ENCODE results near the gene TBX20.

The TBX20 gene, protein sequence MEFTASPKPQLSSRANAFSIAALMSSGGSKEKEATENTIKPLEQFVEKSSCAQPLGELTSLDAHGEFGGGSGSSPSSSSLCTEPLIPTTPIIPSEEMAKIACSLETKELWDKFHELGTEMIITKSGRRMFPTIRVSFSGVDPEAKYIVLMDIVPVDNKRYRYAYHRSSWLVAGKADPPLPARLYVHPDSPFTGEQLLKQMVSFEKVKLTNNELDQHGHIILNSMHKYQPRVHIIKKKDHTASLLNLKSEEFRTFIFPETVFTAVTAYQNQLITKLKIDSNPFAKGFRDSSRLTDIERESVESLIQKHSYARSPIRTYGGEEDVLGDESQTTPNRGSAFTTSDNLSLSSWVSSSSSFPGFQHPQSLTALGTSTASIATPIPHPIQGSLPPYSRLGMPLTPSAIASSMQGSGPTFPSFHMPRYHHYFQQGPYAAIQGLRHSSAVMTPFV

DNA sequence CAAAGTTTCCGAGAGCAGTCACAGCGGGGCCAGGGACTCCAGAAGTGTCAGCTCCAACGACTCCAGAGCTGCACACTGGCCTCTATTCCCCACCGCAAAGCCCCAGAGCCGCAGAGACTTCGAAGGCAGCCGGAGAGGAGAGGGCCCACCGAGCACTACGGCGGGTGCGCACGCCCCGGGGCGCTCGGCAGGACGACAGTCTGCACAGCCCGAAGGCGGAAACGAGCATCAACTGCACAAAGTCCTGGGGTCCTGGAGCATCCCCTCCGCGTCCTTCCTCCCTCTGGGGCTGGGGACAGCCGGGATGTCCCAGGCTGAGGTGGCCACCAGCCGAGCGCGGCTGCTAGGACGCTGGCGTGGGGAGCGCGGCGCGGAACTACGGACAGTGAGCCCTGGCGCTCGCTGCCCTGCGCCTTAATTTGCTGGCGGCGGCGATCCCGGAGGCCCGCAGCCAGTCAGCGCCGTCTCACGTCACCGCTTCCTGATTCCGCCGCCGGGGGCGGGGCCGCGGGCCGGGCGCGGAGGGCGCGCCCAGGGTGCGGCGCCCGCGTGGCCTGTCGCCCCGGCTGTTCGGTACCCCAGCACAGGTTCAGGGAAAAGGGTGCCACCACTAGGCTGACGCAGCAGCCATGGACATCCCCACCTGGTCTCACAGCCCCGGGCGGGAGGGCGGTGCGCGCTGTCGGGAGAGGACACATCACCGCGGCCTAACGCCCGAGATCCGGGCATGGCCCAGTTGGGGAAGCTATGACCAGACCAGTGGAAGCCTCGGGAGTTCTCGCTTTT, at the start of gene TBX20:
TSS of gene TBX20 (minus strand) at position 391 of the 786 bp plus-strand sequence. CDS start 480 bp downstream, outside the sequence.
- peak within 1 kb of the TSS; percentile 26; the same call in 1 of the 2 replicates for H3K27ac ChIP-seq

DNA sequence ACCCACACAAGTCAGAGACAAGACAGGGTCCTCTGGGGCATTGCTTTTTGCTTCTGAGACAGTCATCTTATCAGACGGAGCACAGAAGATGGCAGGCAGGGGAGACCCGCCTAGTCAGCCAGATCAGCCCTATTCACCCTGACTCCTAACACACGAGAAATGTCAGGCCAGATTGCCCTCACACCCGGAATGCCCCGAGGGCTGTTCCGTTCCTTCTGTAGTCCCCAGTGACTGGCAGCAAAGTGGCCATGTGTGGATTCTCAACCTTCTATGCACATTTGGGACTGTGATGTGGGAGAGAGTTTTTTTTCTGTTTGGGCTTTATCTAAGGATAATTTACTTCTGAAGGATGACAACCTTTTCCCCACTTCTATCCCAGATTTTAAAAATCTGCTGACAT, 35.5 kb upstream of the TBX20 start:
- H3K27ac ChIP-seq: no peak overlapping the region
- no peak for TF ChIP-seq ZFX (IDR thresholded peaks at IDR 0.05; ENCODE audit: borderline replicate concordance)
- TF ChIP-seq, protein P1, sequence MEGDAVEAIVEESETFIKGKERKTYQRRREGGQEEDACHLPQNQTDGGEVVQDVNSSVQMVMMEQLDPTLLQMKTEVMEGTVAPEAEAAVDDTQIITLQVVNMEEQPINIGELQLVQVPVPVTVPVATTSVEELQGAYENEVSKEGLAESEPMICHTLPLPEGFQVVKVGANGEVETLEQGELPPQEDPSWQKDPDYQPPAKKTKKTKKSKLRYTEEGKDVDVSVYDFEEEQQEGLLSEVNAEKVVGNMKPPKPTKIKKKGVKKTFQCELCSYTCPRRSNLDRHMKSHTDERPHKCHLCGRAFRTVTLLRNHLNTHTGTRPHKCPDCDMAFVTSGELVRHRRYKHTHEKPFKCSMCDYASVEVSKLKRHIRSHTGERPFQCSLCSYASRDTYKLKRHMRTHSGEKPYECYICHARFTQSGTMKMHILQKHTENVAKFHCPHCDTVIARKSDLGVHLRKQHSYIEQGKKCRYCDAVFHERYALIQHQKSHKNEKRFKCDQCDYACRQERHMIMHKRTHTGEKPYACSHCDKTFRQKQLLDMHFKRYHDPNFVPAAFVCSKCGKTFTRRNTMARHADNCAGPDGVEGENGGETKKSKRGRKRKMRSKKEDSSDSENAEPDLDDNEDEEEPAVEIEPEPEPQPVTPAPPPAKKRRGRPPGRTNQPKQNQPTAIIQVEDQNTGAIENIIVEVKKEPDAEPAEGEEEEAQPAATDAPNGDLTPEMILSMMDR (IDR thresholded peaks at IDR 0.05): no peak

More for the DNA sequence above, at the start of gene TBX20:
- TF ChIP-seq, protein P1 (IDR thresholded peaks at IDR 0.05): no peak
- TF ChIP-seq ZFX (IDR thresholded peaks at IDR 0.05; ENCODE audit: borderline replicate concordance): no peak

DNA sequence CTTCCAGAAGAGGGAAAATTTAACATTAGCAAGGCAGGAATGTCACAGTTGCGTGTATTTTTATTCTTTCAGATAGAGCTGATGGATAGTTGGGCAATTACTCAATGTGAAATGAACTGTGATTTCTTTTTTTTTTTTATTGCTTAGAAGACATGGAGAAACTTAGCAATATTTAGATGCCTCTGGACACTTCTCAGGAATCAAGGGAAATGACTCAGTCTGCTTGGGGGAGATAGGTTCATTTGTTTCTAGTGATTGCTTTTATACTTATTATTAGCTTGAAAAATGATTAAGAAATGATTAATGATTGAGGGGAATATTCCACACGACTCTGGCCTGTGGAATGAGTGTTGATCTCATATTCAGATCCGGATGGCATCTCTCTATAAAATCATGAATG, 33.1 kb upstream of the TBX20 start:
- H3K27ac ChIP-seq: no peak overlapping the region
- no peak for TF ChIP-seq ZFX (IDR thresholded peaks at IDR 0.05; ENCODE audit: borderline replicate concordance)
- TF ChIP-seq, protein P1 (IDR thresholded peaks at IDR 0.05): no peak

DNA sequence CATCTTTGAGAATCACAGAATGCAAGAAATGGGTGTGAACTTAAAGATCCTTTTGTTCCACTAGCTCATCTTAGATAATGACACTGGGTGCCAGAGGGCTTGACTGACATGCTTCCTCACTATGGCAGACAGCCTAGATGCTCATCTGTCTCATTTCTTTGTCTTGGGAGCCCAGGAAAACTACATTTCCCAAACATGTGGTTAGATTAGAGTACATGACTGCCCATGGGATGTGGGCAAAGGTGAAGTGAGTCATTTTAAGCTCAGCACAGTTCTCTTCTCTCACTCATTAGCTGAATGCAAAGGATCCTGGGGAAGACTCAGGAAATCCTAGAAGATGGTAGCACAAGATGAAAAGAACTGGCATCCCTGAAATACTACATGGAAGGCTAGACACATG, 32.5 kb upstream of the TBX20 start:
- TF ChIP-seq ZFX (IDR thresholded peaks at IDR 0.05; ENCODE audit: borderline replicate concordance): no peak
- TF ChIP-seq, protein P1 (IDR thresholded peaks at IDR 0.05): no peak
- H3K27ac ChIP-seq: no peak overlapping the region

DNA sequence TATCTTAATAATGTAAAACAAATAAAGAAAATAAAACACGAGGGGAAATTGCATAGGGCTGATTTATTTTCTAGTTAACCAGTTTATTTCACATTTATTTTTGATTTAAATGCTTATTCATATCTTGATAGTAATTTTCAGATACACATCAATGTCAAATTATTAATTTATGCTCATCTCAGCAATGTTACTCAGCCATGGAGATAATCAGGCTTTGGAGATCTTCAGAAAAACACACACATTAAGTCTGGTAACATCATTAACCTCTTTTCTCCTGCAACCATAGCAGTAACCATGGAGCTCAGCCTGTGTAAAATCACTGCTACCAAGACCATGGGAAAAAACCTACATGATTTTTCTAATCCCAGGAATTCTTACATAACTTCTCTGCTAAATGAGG, 31.9 kb upstream of the TBX20 start:
- H3K27ac ChIP-seq: no peak overlapping the region
- no peak for TF ChIP-seq ZFX (IDR thresholded peaks at IDR 0.05; ENCODE audit: borderline replicate concordance)
- TF ChIP-seq, protein P1 (IDR thresholded peaks at IDR 0.05): no peak

DNA sequence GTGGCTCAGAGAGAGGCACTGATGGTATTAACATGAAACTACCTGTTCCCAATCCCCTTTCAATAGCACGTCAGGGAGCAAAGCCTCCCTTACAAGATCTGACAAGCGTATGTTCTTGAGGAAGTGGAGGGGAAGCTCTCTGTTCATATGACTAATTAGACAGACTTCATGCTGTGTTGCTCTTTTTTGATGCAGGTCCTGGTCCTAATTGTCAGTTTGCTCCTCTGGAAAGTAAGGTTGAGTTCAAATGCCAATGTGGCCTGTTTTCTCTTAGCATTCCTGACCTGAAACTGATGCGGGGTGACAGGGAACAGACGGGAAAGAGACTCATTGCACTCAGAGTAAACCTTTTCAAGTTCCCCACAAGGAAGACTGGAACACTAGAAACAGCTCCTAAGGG, 27.0 kb upstream of the TBX20 start:
- no peak overlapping the region for H3K27ac ChIP-seq

More for the DNA sequence above, 27.0 kb upstream of the TBX20 start:
- TF ChIP-seq, protein P1 (IDR thresholded peaks at IDR 0.05): no peak
- TF ChIP-seq ZFX (IDR thresholded peaks at IDR 0.05; ENCODE audit: borderline replicate concordance): no peak

Data from 22Rv1 (cell line).